ENCODE data around the gene DEFB121.

DNA sequence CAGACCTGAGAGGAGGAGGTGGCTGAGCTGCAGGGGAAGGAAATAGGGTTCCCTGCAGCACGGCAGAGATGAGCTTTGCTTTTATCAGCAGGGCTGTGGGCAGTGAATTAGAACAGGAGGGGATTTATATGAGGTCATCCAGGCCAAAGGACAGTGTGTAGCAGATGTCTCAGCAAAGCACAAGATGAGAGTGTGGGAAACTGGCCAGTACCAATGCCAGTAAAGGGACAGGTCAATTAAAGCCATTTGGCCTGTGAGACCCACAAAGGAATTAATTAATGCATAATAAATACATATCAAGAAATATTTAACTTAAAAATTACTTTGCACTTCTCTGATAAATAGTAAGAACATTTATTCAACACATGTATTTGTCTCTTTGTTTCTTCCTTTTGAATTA lies 15.5 kb downstream of the DEFB121 start, which contains the start of gene DEFB119:
- TF ChIP-seq, protein P1, sequence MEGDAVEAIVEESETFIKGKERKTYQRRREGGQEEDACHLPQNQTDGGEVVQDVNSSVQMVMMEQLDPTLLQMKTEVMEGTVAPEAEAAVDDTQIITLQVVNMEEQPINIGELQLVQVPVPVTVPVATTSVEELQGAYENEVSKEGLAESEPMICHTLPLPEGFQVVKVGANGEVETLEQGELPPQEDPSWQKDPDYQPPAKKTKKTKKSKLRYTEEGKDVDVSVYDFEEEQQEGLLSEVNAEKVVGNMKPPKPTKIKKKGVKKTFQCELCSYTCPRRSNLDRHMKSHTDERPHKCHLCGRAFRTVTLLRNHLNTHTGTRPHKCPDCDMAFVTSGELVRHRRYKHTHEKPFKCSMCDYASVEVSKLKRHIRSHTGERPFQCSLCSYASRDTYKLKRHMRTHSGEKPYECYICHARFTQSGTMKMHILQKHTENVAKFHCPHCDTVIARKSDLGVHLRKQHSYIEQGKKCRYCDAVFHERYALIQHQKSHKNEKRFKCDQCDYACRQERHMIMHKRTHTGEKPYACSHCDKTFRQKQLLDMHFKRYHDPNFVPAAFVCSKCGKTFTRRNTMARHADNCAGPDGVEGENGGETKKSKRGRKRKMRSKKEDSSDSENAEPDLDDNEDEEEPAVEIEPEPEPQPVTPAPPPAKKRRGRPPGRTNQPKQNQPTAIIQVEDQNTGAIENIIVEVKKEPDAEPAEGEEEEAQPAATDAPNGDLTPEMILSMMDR (optimal IDR thresholded peaks at IDR 0.05 in 1 of 3, IDR thresholded peaks at IDR 0.05 in 1 of 3, conservative IDR thresholded peaks at IDR 0.05 in 1 of 3; ENCODE audit: extremely low read depth in 1 of 3, insufficient read depth in 2 of 3, low read length in 3 of 3), result no peak
- TF ChIP-seq EZH2 (IDR thresholded peaks at IDR 0.05; ENCODE audit: low read length), result no peak

All from keratinocyte (primary cell).